Fibroblast of pulmonary artery (primary cell): ENCODE measurements around the gene MAPK4.
"Not testable (repeated sequence)": the region's sequence is repeated elsewhere in the genome, so short reads cannot be mapped to it uniquely, and the experiment has no call there.

ENCODE experiments used
- DNase-seq: peaks from one replicate; pipeline ENCODE4 v3.0.0-alpha.2; 2010; ENCODE audit warnings: low read depth
- H3K4me3 ChIP-seq: replicated peaks from 2 replicates; pipeline ENCODE4 v1.5.1; 2011; ENCODE audit warnings: low read depth, mild to moderate bottlenecking, control low read depth, low read length, moderate library complexity
- CTCF ChIP-seq: IDR thresholded peaks from 2 replicates; pipeline ENCODE4 v1.5.1; 2011; ENCODE audit warnings: mild to moderate bottlenecking, control low read depth, low read length, inconsistent platforms; ENCODE audit errors: missing control alignments

Gene MAPK4

GRCh38 chr18:50754297-50754696 lies 194.4 kb downstream of the MAPK4 start:
- TF ChIP-seq CTCF, result no peak
- H3K4me3 ChIP-seq, result no peak overlapping the region
- no peak for DNase-seq

GRCh38 chr18:50757358-50757757 lies 197.5 kb downstream of the MAPK4 start:
- DNase-seq, result no peak
- no peak for TF ChIP-seq CTCF
- no peak overlapping the region for H3K4me3 ChIP-seq

GRCh38 chr18:50769463-50769862 lies 209.6 kb downstream of the MAPK4 start:
- H3K4me3 ChIP-seq, result no peak overlapping the region
- no peak for DNase-seq
- no peak for TF ChIP-seq CTCF

DNA sequence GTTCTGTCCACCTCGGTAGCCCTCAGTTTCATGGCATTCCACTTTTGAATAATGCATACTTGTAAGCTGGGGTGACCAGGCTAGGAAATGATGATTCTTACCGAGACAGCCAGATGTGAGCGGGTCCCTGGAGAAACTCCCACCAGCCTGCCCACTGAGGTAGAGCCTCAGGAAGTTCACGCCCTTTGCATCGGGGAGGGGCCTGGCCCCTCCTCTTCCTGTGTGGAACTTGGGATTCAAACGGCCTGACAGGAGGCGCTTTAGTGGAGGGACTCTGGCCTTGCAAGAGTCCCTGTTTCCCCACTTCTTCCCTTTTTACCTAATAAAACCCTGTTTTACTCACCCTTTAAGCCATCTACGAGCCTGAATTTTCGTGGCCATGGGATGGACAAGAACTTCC lies 215.3 kb downstream of the MAPK4 start:
- TF ChIP-seq CTCF, result no peak
- DNase-seq, result no peak
- no peak overlapping the region for H3K4me3 ChIP-seq

GRCh38 chr18:50775726-50776125 lies 215.8 kb downstream of the MAPK4 start:
- TF ChIP-seq CTCF, result no peak
- DNase-seq, result no peak
- no peak overlapping the region for H3K4me3 ChIP-seq

DNA sequence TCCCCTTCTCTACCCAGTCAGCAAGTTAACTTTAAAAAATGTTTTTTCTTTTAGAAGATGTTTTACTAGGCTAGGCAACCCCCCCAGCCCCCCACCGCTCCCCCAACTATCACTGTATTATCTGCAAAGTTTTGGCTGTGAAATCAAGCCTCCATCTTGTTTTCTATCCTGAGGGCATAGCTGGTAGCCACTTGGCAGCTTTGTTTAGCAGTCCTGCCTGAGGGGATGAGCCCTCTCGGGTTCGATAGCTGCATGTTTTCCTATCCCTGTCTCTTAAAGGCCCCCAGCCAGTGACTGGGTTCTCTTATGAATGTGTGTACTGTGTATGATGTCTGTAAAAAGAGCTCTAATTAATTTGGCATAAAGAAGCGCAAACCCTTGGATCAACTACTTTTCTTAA lies 216.5 kb downstream of the MAPK4 start:
- TF ChIP-seq CTCF, result no peak
- no peak for DNase-seq

DNA sequence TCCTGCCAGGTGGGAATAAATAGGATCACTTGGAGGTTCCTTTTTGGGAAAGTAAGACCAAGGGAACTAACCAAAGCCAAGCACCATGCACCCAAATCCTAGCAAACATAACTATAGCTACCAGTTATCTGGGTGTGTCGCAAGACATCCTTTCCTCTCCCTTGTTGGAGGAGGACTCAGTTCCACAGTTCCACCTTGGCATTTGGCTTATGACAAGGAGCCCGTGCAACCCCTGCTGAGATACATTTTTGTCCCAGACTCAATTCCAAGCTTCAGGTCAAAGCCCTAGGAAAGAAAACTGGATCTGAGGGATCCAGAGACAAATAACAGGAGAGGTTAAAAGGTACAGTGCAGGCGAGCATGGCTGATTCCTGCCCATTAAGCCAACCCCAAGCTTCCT lies 219.1 kb downstream of the MAPK4 start:
- H3K4me3 ChIP-seq, DNase-seq: not testable (repeated sequence)

More for the DNA sequence above, 216.5 kb downstream of the MAPK4 start:
- no peak overlapping the region for H3K4me3 ChIP-seq
